A673 (cell line): Measurements from ENCODE around the gene DNAAF5.

Experiments used
- EZH2 ChIP-seq: fragments of 200-600 bp; sonication (generic); IDR thresholded peaks from 2 replicates; pipeline ENCODE4 v1.6.1; 2017; ENCODE audit warnings: borderline replicate concordance, low read depth, mild to moderate bottlenecking, mixed read lengths, antibody characterized with exemption, low read length; ENCODE audit not compliant: poor library complexity, severe bottlenecking
- TF ChIP-seq, protein P1 (sequence below): fragments of 300-800, 200-600 bp; sonication (generic); conservative IDR thresholded peaks from 2 replicates; pipeline ENCODE4 v1.5.1; 2017; ENCODE audit warnings: low read depth, mild to moderate bottlenecking, antibody characterized with exemption, low read length, moderate library complexity, mixed read lengths

DNA sequence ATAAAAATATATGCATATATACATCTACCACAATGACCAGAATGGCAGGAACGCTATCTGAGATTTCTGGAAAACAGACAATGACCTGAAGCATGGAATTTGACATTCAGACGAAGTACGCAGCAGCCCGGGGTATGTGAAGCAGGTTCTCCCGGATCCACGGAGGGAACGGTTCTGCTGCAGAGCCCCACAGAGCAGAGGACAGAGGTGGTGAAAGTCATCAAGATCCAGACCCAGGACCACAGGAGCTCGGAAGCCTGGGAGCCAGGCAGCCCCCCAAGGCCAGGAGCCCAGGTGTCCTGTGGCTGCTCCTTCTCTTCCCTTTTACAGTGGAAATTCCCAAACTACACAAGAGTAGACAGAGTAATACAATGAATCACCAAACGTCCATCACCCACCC lies 42.1 kb upstream of the DNAAF5 start:
- TF ChIP-seq, protein P1, sequence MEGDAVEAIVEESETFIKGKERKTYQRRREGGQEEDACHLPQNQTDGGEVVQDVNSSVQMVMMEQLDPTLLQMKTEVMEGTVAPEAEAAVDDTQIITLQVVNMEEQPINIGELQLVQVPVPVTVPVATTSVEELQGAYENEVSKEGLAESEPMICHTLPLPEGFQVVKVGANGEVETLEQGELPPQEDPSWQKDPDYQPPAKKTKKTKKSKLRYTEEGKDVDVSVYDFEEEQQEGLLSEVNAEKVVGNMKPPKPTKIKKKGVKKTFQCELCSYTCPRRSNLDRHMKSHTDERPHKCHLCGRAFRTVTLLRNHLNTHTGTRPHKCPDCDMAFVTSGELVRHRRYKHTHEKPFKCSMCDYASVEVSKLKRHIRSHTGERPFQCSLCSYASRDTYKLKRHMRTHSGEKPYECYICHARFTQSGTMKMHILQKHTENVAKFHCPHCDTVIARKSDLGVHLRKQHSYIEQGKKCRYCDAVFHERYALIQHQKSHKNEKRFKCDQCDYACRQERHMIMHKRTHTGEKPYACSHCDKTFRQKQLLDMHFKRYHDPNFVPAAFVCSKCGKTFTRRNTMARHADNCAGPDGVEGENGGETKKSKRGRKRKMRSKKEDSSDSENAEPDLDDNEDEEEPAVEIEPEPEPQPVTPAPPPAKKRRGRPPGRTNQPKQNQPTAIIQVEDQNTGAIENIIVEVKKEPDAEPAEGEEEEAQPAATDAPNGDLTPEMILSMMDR, result no peak
- TF ChIP-seq EZH2, result no peak
